Fibroblast of lung (primary cell): ENCODE results near the gene KRT38.

Experiments
- EZH2 ChIP-seq: IDR thresholded peaks from 2 replicates; pipeline ENCODE4 v1.5.1; 2012; ENCODE audit warnings: low read length, control low read depth, mild to moderate bottlenecking; ENCODE audit errors: missing control alignments
- TF ChIP-seq, protein P1 (sequence below), 2 donors: IDR thresholded peaks in 1 of 2; conservative IDR thresholded peaks in 1 of 2; 1 replicate in 1 of 2; 2 replicates in 1 of 2; pipeline ENCODE4 v1.5.1; 2011 to 2012; ENCODE audit warnings: low read length in 2 of 2, control low read depth in 1 of 2, inconsistent platforms in 1 of 2, low read depth in 1 of 2, mild to moderate bottlenecking in 1 of 2

DNA sequence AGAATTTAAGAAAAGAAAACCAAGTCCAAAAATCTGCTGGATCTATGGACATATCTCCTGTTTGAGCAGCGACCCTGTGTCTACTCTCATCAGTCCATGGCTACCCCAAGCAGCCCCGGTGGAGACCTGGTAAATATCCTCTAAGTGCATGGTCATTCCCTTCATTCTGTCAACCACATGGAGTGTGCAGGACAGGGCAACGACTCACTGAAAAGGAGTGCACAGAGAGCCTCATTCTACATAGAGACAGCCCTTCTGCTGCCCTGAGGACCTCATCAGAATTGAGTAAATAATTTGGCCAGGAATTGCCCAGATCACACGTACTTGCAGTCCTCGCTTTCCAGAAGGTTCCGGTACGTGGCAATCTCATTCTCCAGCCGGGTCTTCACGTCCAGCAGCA lies 3.0 kb downstream of the KRT38 start:
- TF ChIP-seq, protein P1, sequence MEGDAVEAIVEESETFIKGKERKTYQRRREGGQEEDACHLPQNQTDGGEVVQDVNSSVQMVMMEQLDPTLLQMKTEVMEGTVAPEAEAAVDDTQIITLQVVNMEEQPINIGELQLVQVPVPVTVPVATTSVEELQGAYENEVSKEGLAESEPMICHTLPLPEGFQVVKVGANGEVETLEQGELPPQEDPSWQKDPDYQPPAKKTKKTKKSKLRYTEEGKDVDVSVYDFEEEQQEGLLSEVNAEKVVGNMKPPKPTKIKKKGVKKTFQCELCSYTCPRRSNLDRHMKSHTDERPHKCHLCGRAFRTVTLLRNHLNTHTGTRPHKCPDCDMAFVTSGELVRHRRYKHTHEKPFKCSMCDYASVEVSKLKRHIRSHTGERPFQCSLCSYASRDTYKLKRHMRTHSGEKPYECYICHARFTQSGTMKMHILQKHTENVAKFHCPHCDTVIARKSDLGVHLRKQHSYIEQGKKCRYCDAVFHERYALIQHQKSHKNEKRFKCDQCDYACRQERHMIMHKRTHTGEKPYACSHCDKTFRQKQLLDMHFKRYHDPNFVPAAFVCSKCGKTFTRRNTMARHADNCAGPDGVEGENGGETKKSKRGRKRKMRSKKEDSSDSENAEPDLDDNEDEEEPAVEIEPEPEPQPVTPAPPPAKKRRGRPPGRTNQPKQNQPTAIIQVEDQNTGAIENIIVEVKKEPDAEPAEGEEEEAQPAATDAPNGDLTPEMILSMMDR (conservative IDR thresholded peaks at IDR 0.05 in 1 of 2, IDR thresholded peaks at IDR 0.05 in 1 of 2; ENCODE audit: low read depth in 1 of 2, low read length in 2 of 2): no peak
- TF ChIP-seq EZH2: no peak
